H1 (cell line): ENCODE data around the gene SCGB3A1. TPM values are rescaled to one million over a fixed set of nuclear protein-coding genes. Genes with fewer than 3 reads are reported as not detected.

Source experiments
- ASH2L ChIP-seq: fragments of 200-600, 300-600 bp; sonication (generic); IDR thresholded peaks from one replicate; pipeline ENCODE4 v1.7.1; 2017; ENCODE audit warnings: low read length
- CBX8 ChIP-seq: fragments of 300-800, 300-1000 bp; sonication (generic); IDR thresholded peaks from 2 replicates; pipeline ENCODE4 v1.7.1; 2016; ENCODE audit warnings: low read depth, low read length, borderline replicate concordance
- CHD7 ChIP-seq: fragments of 300-600 bp; sonication (generic); IDR thresholded peaks from 2 replicates; pipeline ENCODE4 v1.7.1; 2012; ENCODE audit warnings: low read length, moderate library complexity, mild to moderate bottlenecking, inconsistent platforms; ENCODE audit not compliant: insufficient replicate concordance
- CREB1 ChIP-seq: IDR thresholded peaks from 2 replicates; pipeline ENCODE4 v1.6.1; 2012; ENCODE audit warnings: inconsistent platforms
- GABPA ChIP-seq: IDR thresholded peaks from 2 replicates; pipeline ENCODE4 v1.6.1; 2011; ENCODE audit warnings: mild to moderate bottlenecking, low read length, moderate library complexity, borderline replicate concordance; ENCODE audit not compliant: insufficient read depth
- KDM1A ChIP-seq: fragments of 200-600, 300-600 bp; sonication (generic); IDR thresholded peaks from 2 replicates; pipeline ENCODE4 v1.7.1; 2016; ENCODE audit warnings: mild to moderate bottlenecking, low read length, borderline replicate concordance
- POLR2AphosphoS5 ChIP-seq: IDR thresholded peaks from 2 replicates; pipeline ENCODE4 v1.6.1; 2011; ENCODE audit warnings: low read depth, low read length
- polyA plus RNA-seq, 7 experiments: library from polyadenylated mRNA; depleted of rRNA in 3 of 7; stranded (reverse) in 5 of 7; unstranded in 2 of 7; fragments of >200 nt in 5 of 7; fragments of 200-250 nt in 2 of 7; gene quantifications; 1 replicate in 5 of 7; 2 replicates in 1 of 7; 4 replicates in 1 of 7; pipeline versions ENCODE4 v1.2.1 to v1.2.3, GENCODE V29; 2011 to 2013; ENCODE audit warnings: missing spikeins in 2 of 7, mixed read lengths in 2 of 7
- total RNA-seq: library from RNA; stranded (reverse); fragmentation: NEBNext Ultra II Directional; extraction: Animal tissue kit (Norgen Biotek cat#: 25700); gene quantifications from 2 replicates; pipeline ENCODE4 v1.2.1, GENCODE V29; 2021
- TF ChIP-seq, protein P1 (sequence below): IDR thresholded peaks from 2 replicates; pipeline ENCODE4 v1.6.1; 2012; ENCODE audit warnings: low read length, inconsistent platforms
- TF ChIP-seq, protein P2 (sequence below): IDR thresholded peaks from 2 replicates; pipeline ENCODE4 v1.6.1; 2012; ENCODE audit warnings: inconsistent platforms

The SCGB3A1 gene
- total and polyA plus RNA-seq, 2 of the 8 experiments (the other 6 are each of a cell fraction or from before 2014, with no cell fraction given): 0.20 TPM; not detected in 1

GRCh38 chr5:180545248-180545647 lies 46.1 kb downstream of the SCGB3A1 start (continued):
- TF ChIP-seq CHD7 (no peak), KDM1A (no peak), CBX8 (no peak), POLR2AphosphoS5 (no peak), CREB1 (no peak), GABPA (no peak), ASH2L (no peak)
- TF ChIP-seq, protein P1, sequence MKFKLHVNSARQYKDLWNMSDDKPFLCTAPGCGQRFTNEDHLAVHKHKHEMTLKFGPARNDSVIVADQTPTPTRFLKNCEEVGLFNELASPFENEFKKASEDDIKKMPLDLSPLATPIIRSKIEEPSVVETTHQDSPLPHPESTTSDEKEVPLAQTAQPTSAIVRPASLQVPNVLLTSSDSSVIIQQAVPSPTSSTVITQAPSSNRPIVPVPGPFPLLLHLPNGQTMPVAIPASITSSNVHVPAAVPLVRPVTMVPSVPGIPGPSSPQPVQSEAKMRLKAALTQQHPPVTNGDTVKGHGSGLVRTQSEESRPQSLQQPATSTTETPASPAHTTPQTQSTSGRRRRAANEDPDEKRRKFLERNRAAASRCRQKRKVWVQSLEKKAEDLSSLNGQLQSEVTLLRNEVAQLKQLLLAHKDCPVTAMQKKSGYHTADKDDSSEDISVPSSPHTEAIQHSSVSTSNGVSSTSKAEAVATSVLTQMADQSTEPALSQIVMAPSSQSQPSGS: no peak
- TF ChIP-seq, protein P2, sequence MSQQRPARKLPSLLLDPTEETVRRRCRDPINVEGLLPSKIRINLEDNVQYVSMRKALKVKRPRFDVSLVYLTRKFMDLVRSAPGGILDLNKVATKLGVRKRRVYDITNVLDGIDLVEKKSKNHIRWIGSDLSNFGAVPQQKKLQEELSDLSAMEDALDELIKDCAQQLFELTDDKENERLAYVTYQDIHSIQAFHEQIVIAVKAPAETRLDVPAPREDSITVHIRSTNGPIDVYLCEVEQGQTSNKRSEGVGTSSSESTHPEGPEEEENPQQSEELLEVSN: no peak
